ENCODE measurements around the gene PPP1R3G. TPM values are rescaled to one million over a fixed set of nuclear protein-coding genes. Genes with fewer than 3 reads are reported as not detected.

Gene PPP1R3G
- total RNA-seq, 2 donors from 2014 or later = not detected

DNA sequence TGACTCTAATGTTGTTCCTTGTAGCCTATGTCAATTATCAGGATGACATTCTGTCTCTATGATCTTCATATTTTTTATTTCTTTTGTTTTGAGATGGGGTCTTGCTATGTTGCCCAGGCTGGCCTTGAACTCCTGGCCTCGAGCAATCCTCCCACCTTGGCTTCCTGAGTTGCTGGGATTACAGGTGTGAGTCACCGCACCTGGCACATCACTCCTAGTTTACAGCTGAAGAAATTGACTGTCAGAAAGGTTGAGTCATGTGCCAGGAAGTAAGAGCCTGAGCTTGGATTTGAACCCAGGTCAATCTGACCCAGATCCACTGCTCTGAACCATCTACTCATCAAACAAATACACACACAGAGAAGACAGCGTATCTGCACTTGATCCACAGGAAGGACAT, 14.4 kb downstream of the PPP1R3G start:
- H3K36me3 ChIP-seq (ENCODE audit: control insufficient read depth, insufficient read depth, low read length) = no peaks in the 10 kb centered on the region
- DNase-seq = no peak

DNA sequence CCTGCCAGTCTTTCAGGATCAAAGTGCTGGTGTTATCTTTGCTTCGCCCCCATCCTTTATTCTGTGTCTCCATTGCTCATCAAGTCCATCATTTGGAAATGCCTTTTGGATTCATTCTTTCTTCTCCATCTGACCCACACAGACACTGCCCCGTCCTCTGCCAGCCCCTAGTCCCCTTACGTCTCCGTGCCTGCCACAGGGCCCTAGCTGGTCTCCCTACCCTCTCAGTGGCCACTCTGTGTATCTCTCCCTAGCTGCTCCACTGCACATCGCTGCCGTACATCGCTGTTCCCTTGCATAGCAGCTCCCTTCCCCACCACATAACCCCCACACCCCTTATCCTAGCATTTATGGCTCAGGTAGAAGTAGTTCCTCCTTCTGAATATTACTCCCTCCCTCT, 15.7 kb downstream of the PPP1R3G start:
- DNase-seq = no peak
- Mint-ChIP-seq H3K4me1 (peaks cover 1% of the 10 kb centered on the region), H3K36me3 (ENCODE audit: low read depth) (no peaks in the 10 kb centered on the region), H3K27me3 (ENCODE audit: insufficient read depth) (peaks cover 5% of the 10 kb centered on the region), H3K9me3 (no peaks in the 10 kb centered on the region), H3K27ac (no peak overlapping the region), H3K4me3 (no peak overlapping the region)
- H3K9me3 ChIP-seq (ENCODE audit: control insufficient read depth, low read length) = no peaks in the 10 kb centered on the region
- H3K4me1 ChIP-seq (ENCODE audit: control insufficient read depth, insufficient read depth, low read length) = no peaks in the 10 kb centered on the region
- TF ChIP-seq, protein P1, sequence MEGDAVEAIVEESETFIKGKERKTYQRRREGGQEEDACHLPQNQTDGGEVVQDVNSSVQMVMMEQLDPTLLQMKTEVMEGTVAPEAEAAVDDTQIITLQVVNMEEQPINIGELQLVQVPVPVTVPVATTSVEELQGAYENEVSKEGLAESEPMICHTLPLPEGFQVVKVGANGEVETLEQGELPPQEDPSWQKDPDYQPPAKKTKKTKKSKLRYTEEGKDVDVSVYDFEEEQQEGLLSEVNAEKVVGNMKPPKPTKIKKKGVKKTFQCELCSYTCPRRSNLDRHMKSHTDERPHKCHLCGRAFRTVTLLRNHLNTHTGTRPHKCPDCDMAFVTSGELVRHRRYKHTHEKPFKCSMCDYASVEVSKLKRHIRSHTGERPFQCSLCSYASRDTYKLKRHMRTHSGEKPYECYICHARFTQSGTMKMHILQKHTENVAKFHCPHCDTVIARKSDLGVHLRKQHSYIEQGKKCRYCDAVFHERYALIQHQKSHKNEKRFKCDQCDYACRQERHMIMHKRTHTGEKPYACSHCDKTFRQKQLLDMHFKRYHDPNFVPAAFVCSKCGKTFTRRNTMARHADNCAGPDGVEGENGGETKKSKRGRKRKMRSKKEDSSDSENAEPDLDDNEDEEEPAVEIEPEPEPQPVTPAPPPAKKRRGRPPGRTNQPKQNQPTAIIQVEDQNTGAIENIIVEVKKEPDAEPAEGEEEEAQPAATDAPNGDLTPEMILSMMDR (conservative IDR thresholded peaks at IDR 0.05) = no peak
- WGBS, 2 experiments (ENCODE audit: insufficient coverage in 1 of 2, insufficient read length in 1 of 2) = 91 to 95% methylated on average over 6 to 7 of the region's 7 CpGs
- H3K27ac ChIP-seq (ENCODE audit: low read depth, low read length) = no peak overlapping the region
- no peaks in the 10 kb centered on the region for H3K27me3 ChIP-seq (ENCODE audit: control insufficient read depth, insufficient read depth, low read length, poor library complexity, severe bottlenecking)
- H3K4me3 ChIP-seq (ENCODE audit: low read length) = no peak overlapping the region
- H3K36me3 ChIP-seq (ENCODE audit: control insufficient read depth, insufficient read depth, low read length) = no peaks in the 10 kb centered on the region
- H3K9ac ChIP-seq (ENCODE audit: extremely low read depth, low read length, poor library complexity, severe bottlenecking) = no peak overlapping the region

More for the DNA sequence above, 14.4 kb downstream of the PPP1R3G start:
- H3K4me1 ChIP-seq (ENCODE audit: control insufficient read depth, insufficient read depth, low read length) = no peaks in the 10 kb centered on the region
- Mint-ChIP-seq H3K27me3 (ENCODE audit: insufficient read depth) (peaks cover 5% of the 10 kb centered on the region), H3K9me3 (no peaks in the 10 kb centered on the region), H3K27ac (no peak overlapping the region), H3K36me3 (ENCODE audit: low read depth) (no peaks in the 10 kb centered on the region), H3K4me1 (no peaks in the 10 kb centered on the region), H3K4me3 (no peak overlapping the region)
- no peak overlapping the region for H3K27ac ChIP-seq (ENCODE audit: low read depth, low read length)
- H3K9me3 ChIP-seq (ENCODE audit: control insufficient read depth, low read length) = no peaks in the 10 kb centered on the region
- H3K4me3 ChIP-seq (ENCODE audit: low read length) = no peak overlapping the region
- TF ChIP-seq, protein P1 (conservative IDR thresholded peaks at IDR 0.05) = no peak
- no peaks in the 10 kb centered on the region for H3K27me3 ChIP-seq (ENCODE audit: control insufficient read depth, insufficient read depth, low read length, poor library complexity, severe bottlenecking)
- 93 to 97% methylated on average over 1 to 3 of the region's 3 CpGs for WGBS, 2 experiments (ENCODE audit: insufficient coverage in 1 of 2, insufficient read length in 1 of 2)
- H3K9ac ChIP-seq (ENCODE audit: extremely low read depth, low read length, poor library complexity, severe bottlenecking) = no peak overlapping the region

DNA sequence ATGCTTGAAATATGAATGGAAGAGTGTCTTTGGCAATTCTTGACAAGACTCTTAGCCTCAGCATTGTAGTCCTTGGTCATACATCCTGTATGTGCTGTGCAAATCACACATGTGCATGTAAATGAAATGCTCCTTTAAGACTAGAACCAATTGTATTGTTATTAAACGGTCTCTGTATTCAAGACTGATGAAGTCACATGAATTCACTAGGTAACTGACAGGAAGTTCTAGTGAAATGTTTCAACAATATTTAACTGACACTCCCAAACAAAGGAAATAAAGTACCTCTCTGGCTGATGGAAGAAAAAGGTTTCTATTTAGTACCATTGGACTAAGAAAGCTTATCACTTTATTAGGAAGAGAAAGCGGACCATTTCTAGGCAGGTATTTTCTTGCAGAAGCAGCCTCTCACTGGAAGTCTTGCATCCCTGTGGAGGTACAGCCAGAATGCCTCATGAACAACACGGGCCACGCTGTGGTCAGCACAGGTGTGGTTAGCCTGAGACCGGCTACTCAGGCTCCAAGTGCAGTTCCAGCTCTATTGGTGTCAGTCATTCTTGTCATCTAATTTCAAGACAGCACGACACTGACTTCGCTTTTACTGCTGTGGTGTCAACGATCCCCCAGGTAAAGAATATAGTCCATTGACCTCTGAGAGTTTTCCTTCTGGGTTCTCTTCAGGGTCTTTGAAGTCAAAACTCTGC, 17.3 kb downstream of the PPP1R3G start:
- H3K27ac Mint-ChIP-seq = no peak overlapping the region
- peaks cover 5% of the 10 kb centered on the region for H3K27me3 Mint-ChIP-seq (ENCODE audit: insufficient read depth)
- H3K9me3 Mint-ChIP-seq = no peaks in the 10 kb centered on the region
- H3K9ac ChIP-seq (ENCODE audit: extremely low read depth, low read length, poor library complexity, severe bottlenecking) = no peak overlapping the region
- no peak overlapping the region for H3K27ac ChIP-seq (ENCODE audit: low read depth, low read length)
- H3K27me3 ChIP-seq (ENCODE audit: control insufficient read depth, insufficient read depth, low read length, poor library complexity, severe bottlenecking) = no peaks in the 10 kb centered on the region
- no peak overlapping the region for H3K4me3 ChIP-seq (ENCODE audit: low read length)
- no peaks in the 10 kb centered on the region for H3K9me3 ChIP-seq (ENCODE audit: control insufficient read depth, low read length)
- 93 to 97% methylated on average over 8 of the region's 8 CpGs for WGBS, 2 experiments (ENCODE audit: insufficient coverage in 1 of 2, insufficient read length in 1 of 2)
- no peaks in the 10 kb centered on the region for H3K36me3 Mint-ChIP-seq (ENCODE audit: low read depth)
- DNase-seq = no peak
- TF ChIP-seq, protein P1 (conservative IDR thresholded peaks at IDR 0.05) = no peak
- no peak overlapping the region for H3K4me3 Mint-ChIP-seq
- no peaks in the 10 kb centered on the region for H3K36me3 ChIP-seq (ENCODE audit: control insufficient read depth, insufficient read depth, low read length)
- peaks cover 8% of the 10 kb centered on the region for H3K4me1 Mint-ChIP-seq
- H3K4me1 ChIP-seq (ENCODE audit: control insufficient read depth, insufficient read depth, low read length) = no peaks in the 10 kb centered on the region
